Measurements from ENCODE around the gene KANK2. TPM values are rescaled to one million over a fixed set of nuclear protein-coding genes. Genes with fewer than 3 reads are reported as not detected.
"Not testable (repeated sequence)": the region's sequence is repeated elsewhere in the genome, so short reads cannot be mapped to it uniquely, and the experiment has no call there.

The KANK2 gene
- total and polyA plus RNA-seq, 4 donors, result 56.3 to 270 (median 97.7) TPM

DNA sequence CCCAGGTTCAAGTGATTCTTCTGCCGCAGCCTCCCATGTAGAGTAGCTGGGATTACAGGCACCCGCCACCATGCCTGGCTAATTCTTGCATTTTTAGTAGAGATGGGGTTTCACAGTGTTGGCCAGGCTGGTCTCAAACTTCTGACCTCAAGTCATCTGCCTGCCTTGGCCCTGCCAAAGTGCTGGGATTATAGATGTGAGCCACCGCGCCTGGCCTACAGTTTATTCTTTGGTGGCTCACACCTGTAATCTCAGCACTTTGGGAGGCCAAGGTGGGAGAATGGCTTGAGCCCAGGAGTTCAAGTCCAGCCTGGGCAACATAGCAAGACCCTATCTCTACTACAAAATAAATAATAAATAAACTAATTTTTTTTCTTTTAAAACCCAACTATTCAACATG lies 73.2 kb downstream of the KANK2 start:
- WGBS (ENCODE audit: insufficient coverage), result 98% methylated on average over 4 of the region's 4 CpGs
- not testable (repeated sequence) for H3K4me1 ChIP-seq (ENCODE audit: control insufficient read depth, insufficient read depth, low read length); H3K4me3 ChIP-seq (ENCODE audit: low read depth, low read length); H3K27ac ChIP-seq (ENCODE audit: low read depth, low read length); H3K27me3 ChIP-seq (ENCODE audit: control insufficient read depth, insufficient read depth, low read length); DNase-seq (ENCODE audit: low read depth in 4 of 6, low spot score in 6 of 6); H3K9me3 ChIP-seq (ENCODE audit: control insufficient read depth, insufficient read depth, low read length)
- peaks cover 97% of the 10 kb centered on the region for H3K36me3 ChIP-seq (ENCODE audit: control insufficient read depth, insufficient read depth, low read length)

DNA sequence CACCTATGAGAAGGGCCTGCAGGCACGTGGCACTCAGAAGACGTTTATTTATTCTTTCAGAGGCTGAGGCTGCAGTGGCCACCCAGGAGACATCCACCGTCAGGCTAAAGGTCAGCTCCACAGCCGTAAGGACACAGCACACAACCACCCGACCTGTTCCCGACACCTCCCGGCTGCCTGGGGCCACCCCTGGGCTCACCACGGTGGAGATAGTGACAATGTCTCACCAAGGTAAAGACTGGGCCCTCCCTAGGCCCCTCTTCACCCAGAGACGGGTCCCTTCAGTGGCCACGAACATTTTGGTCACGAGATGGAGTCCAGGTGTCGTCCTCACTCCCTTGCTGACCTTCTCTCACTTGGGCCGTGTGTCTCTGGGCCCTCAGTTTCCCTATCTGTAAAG lies 74.2 kb downstream of the KANK2 start:
- DNase-seq (ENCODE audit: low read depth in 4 of 6, low spot score in 6 of 6), result no peak
- Histone ChIP-seq H3K27ac (ENCODE audit: low read depth, low read length) (no peak overlapping the region), H3K4me3 (ENCODE audit: low read depth, low read length) (no peak overlapping the region), H3K27me3 (ENCODE audit: control insufficient read depth, insufficient read depth, low read length) (no peaks in the 10 kb centered on the region), H3K4me1 (ENCODE audit: control insufficient read depth, insufficient read depth, low read length) (no peaks in the 10 kb centered on the region), H3K9me3 (ENCODE audit: control insufficient read depth, insufficient read depth, low read length) (no peaks in the 10 kb centered on the region), H3K36me3 (ENCODE audit: control insufficient read depth, insufficient read depth, low read length) (peaks cover 95% of the 10 kb centered on the region)
- 90% methylated on average over 13 of the region's 13 CpGs for WGBS (ENCODE audit: insufficient coverage)

DNA sequence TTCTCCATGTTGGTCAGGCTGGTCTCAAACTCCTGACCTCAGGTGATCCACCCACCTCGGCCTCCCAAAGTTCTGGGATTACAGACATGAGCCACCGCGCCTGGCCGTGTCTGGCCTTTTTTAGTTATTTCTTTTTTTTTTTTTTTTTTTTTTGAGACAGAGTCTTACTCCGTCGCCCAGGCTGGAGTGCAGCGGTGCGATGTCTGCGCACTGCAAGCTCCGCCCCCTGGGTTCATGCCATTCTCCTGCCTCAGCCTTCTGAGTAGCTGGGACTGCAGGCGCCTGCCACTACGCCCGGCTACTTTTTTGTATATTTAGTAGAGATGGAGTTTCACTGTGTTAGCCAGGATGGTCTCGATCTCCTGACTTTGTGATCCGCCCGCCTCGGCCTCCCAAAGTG lies 75.4 kb downstream of the KANK2 start:
- H3K36me3 ChIP-seq (ENCODE audit: control insufficient read depth, insufficient read depth, low read length), result peaks cover 95% of the 10 kb centered on the region
- DNase-seq (ENCODE audit: low read depth in 4 of 6, low spot score in 6 of 6); H3K9me3 ChIP-seq (ENCODE audit: control insufficient read depth, insufficient read depth, low read length); H3K27me3 ChIP-seq (ENCODE audit: control insufficient read depth, insufficient read depth, low read length); H3K27ac ChIP-seq (ENCODE audit: low read depth, low read length); H3K4me1 ChIP-seq (ENCODE audit: control insufficient read depth, insufficient read depth, low read length); H3K4me3 ChIP-seq (ENCODE audit: low read depth, low read length): not testable (repeated sequence)
- 98% methylated on average over 6 of the region's 17 CpGs for WGBS (ENCODE audit: insufficient coverage)

DNA sequence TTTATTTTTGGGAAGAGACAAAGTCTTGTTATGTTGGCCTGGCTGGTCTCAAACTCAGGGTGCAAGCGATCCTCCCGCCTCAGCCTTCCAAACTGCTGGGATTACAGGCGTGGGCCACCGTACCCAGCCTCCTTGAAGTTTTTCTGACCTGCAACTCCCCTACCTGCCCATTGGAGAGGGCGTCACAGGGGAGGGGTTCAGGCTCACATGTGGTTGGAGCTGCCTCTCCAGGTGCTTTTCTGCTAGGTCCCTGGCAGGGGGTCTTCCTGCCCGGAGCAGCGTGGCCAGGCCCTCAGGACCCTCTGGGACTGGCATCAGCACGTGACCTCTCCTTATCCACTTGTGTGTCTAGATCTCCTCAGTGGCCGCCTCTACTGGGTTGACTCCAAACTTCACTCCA lies 80.8 kb downstream of the KANK2 start:
- no peak for DNase-seq (ENCODE audit: low read depth in 4 of 6, low spot score in 6 of 6)
- 97% methylated on average over 9 of the region's 9 CpGs for WGBS (ENCODE audit: insufficient coverage)
- Histone ChIP-seq H3K9me3 (ENCODE audit: control insufficient read depth, insufficient read depth, low read length) (no peaks in the 10 kb centered on the region), H3K4me1 (ENCODE audit: control insufficient read depth, insufficient read depth, low read length) (no peaks in the 10 kb centered on the region), H3K4me3 (ENCODE audit: low read depth, low read length) (no peak overlapping the region), H3K27me3 (ENCODE audit: control insufficient read depth, insufficient read depth, low read length) (no peaks in the 10 kb centered on the region), H3K27ac (ENCODE audit: low read depth, low read length) (no peak overlapping the region), H3K36me3 (ENCODE audit: control insufficient read depth, insufficient read depth, low read length) (peaks cover 98% of the 10 kb centered on the region)

DNA sequence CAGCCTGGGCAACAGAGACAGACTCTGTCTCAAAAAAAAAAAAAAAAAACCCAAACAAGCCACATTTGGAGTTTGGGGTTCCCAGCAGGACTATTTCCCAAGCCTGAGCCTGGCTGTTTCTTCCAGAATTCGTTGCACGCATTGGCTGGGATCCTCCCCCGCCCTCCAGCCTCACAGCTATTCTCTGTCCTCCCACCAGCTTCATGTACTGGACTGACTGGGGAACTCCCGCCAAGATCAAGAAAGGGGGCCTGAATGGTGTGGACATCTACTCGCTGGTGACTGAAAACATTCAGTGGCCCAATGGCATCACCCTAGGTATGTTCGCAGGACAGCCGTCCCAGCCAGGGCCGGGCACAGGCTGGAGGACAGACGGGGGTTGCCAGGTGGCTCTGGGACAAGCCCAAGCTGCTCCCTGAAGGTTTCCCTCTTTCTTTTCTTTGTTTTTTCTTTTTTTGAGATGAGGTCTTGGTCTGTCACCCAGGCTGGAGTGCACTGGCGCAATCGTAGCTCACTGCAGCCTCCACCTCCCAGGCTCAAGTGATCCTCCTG lies 81.4 kb downstream of the KANK2 start:
- H3K36me3 ChIP-seq (ENCODE audit: control insufficient read depth, insufficient read depth, low read length), result peaks cover 98% of the 10 kb centered on the region
- no peak overlapping the region for H3K27ac ChIP-seq (ENCODE audit: low read depth, low read length)
- DNase-seq (ENCODE audit: low read depth in 4 of 6, low spot score in 6 of 6), result no peak
- no peaks in the 10 kb centered on the region for H3K4me1 ChIP-seq (ENCODE audit: control insufficient read depth, insufficient read depth, low read length)
- H3K4me3 ChIP-seq (ENCODE audit: low read depth, low read length), result no peak overlapping the region
- no peaks in the 10 kb centered on the region for H3K27me3 ChIP-seq (ENCODE audit: control insufficient read depth, insufficient read depth, low read length)
- H3K9me3 ChIP-seq (ENCODE audit: control insufficient read depth, insufficient read depth, low read length), result no peaks in the 10 kb centered on the region
- 91% methylated on average over 8 of the region's 11 CpGs for whole genome bisulfite sequencing (ENCODE audit: insufficient coverage)

DNA sequence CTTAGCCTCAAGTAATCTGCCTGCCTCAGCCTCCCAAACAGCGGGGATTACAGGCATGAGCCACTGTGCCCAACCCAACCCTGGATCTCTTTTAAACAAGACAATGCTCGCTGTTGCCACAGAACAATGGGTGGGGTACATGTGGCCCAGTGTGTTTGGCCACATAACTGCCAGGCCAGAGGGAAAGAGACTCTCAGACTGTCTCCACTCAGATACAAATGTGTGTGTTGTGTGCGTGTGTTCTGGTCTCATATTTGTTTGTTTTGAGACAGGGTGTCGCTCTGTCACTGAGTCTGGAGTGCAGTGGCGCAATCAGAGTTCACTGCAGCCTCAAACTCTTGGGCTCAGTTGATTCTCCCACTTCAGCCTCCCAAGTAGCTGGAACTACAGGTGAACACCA lies 82.3 kb downstream of the KANK2 start:
- Histone ChIP-seq H3K27ac (ENCODE audit: low read depth, low read length) (no peak overlapping the region), H3K36me3 (ENCODE audit: control insufficient read depth, insufficient read depth, low read length) (peaks cover 98% of the 10 kb centered on the region), H3K4me1 (ENCODE audit: control insufficient read depth, insufficient read depth, low read length) (no peaks in the 10 kb centered on the region), H3K9me3 (ENCODE audit: control insufficient read depth, insufficient read depth, low read length) (no peaks in the 10 kb centered on the region), H3K4me3 (ENCODE audit: low read depth, low read length) (no peak overlapping the region), H3K27me3 (ENCODE audit: control insufficient read depth, insufficient read depth, low read length) (no peaks in the 10 kb centered on the region)
- 100% methylated on average over 2 of the region's 5 CpGs for WGBS (ENCODE audit: insufficient coverage)
- DNase-seq (ENCODE audit: low read depth in 4 of 6, low spot score in 6 of 6), result no peak

Other genes starting within 250 kb of the KANK2 start
- gene SMARCA4, start 236.5 kb downstream of the KANK2 start, total RNA-seq, result 100 to 1,000 TPM in 1 of 2 donors, 10 to 100 TPM in 1; 86.5 to 110 TPM
- gene SMARCA4, start 236.5 kb downstream of the KANK2 start, polyA plus RNA-seq (ENCODE audit: insufficient read length in 2 of 2), result 100 to 1,000 TPM; 207 to 228 TPM
- gene LDLR, start 108.1 kb downstream of the KANK2 start, total RNA-seq, result 10 to 100 TPM; 30.2 to 70.9 TPM
- gene LDLR, start 108.1 kb downstream of the KANK2 start, polyA plus RNA-seq (ENCODE audit: insufficient read length in 2 of 2), result 10 to 100 TPM; 29.8 to 30.2 TPM
- 10 to 100 TPM; 12.2 to 32.9 TPM for gene SPC24, start 41.8 kb downstream of the KANK2 start, total RNA-seq
- 10 to 100 TPM; 14.6 to 20.0 TPM for gene SPC24, start 41.8 kb downstream of the KANK2 start, polyA plus RNA-seq (ENCODE audit: insufficient read length in 2 of 2)
- not detected for gene ANGPTL8, start 42.1 kb upstream of the KANK2 start, total RNA-seq
- gene ANGPTL8, start 42.1 kb upstream of the KANK2 start, polyA plus RNA-seq (ENCODE audit: insufficient read length in 2 of 2), result 1 to 10 TPM in 1 of 2 donors, under 1 TPM in 1; 0.71 to 2.3 TPM
- 10 to 100 TPM; 16.5 to 42.7 TPM for gene DOCK6, start 65.0 kb upstream of the KANK2 start, total RNA-seq
- gene DOCK6, start 65.0 kb upstream of the KANK2 start, polyA plus RNA-seq (ENCODE audit: insufficient read length in 2 of 2), result 10 to 100 TPM; 51.8 to 71.2 TPM
- not detected for gene TSPAN16, start 98.6 kb upstream of the KANK2 start, total RNA-seq
- under 1 TPM in 1 of 2 donors, not detected in 1; 0.36 TPM for gene TSPAN16, start 98.6 kb upstream of the KANK2 start, polyA plus RNA-seq (ENCODE audit: insufficient read length in 2 of 2)
- 10 to 100 TPM; 14.2 to 27.0 TPM for gene RAB3D, start 142.1 kb upstream of the KANK2 start, total RNA-seq
- 10 to 100 TPM; 13.2 to 17.5 TPM for gene RAB3D, start 142.1 kb upstream of the KANK2 start, polyA plus RNA-seq (ENCODE audit: insufficient read length in 2 of 2)
- 100 to 1,000 TPM in 1 of 2 donors, 10 to 100 TPM in 1; 59.3 to 161 TPM for gene TMEM205, start 148.7 kb upstream of the KANK2 start, total RNA-seq
- gene TMEM205, start 148.7 kb upstream of the KANK2 start, polyA plus RNA-seq (ENCODE audit: insufficient read length in 2 of 2), result 100 to 1,000 TPM; 120 to 125 TPM
- 10 to 100 TPM; 14.9 to 37.6 TPM for gene CCDC159, start 149.0 kb upstream of the KANK2 start, total RNA-seq
- gene CCDC159, start 149.0 kb upstream of the KANK2 start, polyA plus RNA-seq (ENCODE audit: insufficient read length in 2 of 2), result 10 to 100 TPM; 40.4 to 52.2 TPM
- gene PLPPR2, start 157.9 kb upstream of the KANK2 start, total RNA-seq, result 10 to 100 TPM; 30.4 to 30.7 TPM
- 100 to 1,000 TPM; 183 to 215 TPM for gene PLPPR2, start 157.9 kb upstream of the KANK2 start, polyA plus RNA-seq (ENCODE audit: insufficient read length in 2 of 2)
- gene SWSAP1, start 177.1 kb upstream of the KANK2 start, total RNA-seq, result 1 to 10 TPM in 1 of 2 donors, under 1 TPM in 1; 0.50 to 2.6 TPM
- gene SWSAP1, start 177.1 kb upstream of the KANK2 start, polyA plus RNA-seq (ENCODE audit: insufficient read length in 2 of 2), result 1 to 10 TPM; 2.3 to 2.5 TPM
- gene EPOR, start 186.8 kb upstream of the KANK2 start, total RNA-seq, result 1 to 10 TPM; 4.0 to 6.3 TPM
- 1 to 10 TPM; 5.9 to 8.0 TPM for gene EPOR, start 186.8 kb upstream of the KANK2 start, polyA plus RNA-seq (ENCODE audit: insufficient read length in 2 of 2)
- gene RGL3, start 221.8 kb upstream of the KANK2 start, total RNA-seq, result 1 to 10 TPM; 1.5 to 4.7 TPM
- gene RGL3, start 221.8 kb upstream of the KANK2 start, polyA plus RNA-seq (ENCODE audit: insufficient read length in 2 of 2), result 1 to 10 TPM; 8.0 to 9.9 TPM
- gene ODAD3, start 237.6 kb upstream of the KANK2 start, total RNA-seq, result 1 to 10 TPM in 1 of 2 donors, under 1 TPM in 1; 0.79 to 5.3 TPM
- gene ODAD3, start 237.6 kb upstream of the KANK2 start, polyA plus RNA-seq (ENCODE audit: insufficient read length in 2 of 2), result 1 to 10 TPM; 5.2 to 7.1 TPM
- gene PRKCSH, start 238.1 kb upstream of the KANK2 start, total RNA-seq, result 100 to 1,000 TPM in 1 of 2 donors, 10 to 100 TPM in 1; 55.9 to 132 TPM
- gene PRKCSH, start 238.1 kb upstream of the KANK2 start, polyA plus RNA-seq (ENCODE audit: insufficient read length in 2 of 2), result 100 to 1,000 TPM; 226 to 290 TPM

Measured in spinal cord (tissue), 10 donors.